HG03097 (cell line): Measurements from ENCODE around the gene ANXA7.
"Not testable (repeated sequence)": the region's sequence is repeated elsewhere in the genome, so short reads cannot be mapped to it uniquely, and the experiment has no call there.

Experiments used
- ATAC-seq: cut with Tn5 transposase; IDR thresholded peaks from one replicate; pipeline ENCODE4 v1.9.1; 2021; ENCODE audit not compliant: unreplicated experiment, low FRiP score

Gene ANXA7

DNA sequence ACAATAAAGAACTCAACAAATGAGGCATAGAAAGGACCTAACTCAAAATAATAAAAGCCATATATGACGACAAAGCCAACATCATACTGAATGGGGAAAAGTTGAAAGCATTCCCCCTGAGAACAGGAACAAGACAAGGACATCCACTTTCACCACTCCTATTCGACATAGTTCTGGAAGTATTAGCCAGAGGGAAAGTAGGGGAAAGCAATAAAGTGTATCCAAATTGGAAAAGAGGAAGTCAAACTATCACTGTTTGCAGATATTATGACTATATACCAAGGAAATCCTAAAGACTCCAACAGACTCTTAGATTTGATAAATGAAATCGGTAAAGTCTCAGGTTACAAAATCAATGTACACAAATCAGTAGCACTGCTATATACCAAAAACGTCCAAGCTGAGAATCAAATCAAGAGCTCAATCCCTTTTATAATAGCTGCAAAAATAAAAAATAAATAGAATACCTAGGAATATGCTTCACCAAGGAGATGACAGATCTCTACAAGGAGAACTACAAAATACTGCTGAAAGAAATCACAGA lies 4.8 kb downstream of the ANXA7 start:
- ATAC-seq: no peak

DNA sequence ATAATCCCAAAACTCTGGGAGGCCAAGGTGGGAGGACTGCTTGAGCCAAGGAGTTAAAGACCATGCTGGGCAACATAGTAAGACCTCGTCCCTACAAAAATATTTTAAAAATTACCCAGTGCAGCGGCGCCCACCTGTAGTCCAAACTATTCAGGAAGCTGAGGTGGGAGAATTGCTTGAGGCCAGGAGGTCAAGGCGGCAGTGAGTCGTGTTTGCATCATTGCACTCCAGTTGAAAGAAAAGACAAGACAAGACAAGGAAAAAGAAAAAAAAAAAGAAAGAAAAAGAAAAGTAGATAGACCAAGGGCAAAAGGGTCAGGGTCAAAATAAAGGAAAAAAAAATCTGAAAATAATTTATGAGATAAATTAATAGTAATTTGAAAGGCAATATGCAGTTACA lies 5.8 kb downstream of the ANXA7 start:
- no peak for ATAC-seq

DNA sequence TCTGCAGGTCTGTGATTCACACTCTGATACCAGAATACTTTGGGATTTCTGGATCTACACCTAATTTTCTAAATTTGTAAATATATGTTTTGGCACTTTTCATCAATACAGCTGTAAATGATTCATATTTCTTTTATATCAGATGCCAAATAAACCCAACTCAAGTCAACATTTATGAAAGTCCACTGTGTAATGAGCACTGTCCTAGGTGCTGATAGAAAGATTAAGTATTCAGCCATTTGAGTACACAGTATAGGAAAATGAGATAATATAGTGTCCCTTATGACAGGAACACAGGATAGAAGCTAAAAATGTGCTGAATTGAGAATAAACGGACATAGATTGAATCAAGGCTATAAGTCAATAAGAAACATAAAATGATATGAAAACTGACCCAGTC lies 6.4 kb downstream of the ANXA7 start:
- no peak for ATAC-seq

DNA sequence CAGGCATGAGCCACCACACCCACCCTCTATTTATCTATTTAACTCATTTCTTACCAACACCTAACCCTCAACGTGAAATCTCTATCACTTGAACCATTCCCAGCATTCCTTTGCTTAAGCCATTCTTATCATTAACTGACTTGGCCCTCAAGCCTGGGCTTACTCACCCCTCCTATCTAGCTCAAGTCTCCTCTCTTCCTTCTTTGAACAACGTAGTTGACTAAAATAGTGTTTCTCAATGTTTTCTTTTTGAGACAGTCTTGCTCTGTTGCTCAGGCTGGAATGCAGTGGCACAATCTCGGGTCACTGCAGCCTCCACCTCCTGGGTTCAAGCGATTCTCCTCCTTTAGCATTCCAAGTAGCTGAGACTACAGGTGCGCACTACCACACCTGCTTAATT lies 7.0 kb downstream of the ANXA7 start:
- no peak for ATAC-seq

DNA sequence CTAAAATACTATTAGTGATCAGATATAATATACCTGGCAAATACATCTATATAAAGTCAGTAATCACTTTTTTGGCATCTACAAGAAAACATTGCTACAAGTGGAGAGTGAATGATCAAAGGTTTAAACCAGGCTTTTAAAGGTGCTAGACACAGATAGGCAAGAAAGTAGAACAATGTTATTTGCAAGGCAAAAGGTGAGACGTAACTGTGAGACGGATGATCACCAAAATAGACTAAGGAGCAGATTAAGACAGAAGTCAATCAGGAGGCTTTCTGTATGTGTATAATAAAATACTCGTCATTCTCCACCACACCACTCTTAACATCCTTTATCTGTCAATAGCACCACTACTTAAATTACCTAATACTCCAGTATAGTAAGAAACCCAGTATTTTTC lies 8.3 kb downstream of the ANXA7 start:
- ATAC-seq: no peak

DNA sequence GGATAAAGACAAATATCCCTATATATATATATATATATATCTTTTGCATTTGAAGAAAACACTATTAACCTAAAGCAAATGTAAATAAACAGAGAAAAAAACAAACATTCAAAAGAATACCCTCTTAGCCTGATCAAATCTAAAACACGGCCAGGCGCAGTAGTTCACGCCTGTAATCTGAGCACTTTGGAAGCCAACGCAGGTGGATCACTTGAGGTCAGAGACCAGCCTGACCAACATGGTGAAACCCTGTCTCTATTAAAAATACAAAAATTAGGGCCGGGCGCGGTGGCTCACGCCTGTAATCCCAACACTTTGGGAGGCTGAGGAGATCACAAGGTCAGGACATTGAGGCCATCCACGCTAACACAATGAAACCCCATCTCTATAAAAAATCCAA lies 9.2 kb downstream of the ANXA7 start:
- no peak for ATAC-seq

DNA sequence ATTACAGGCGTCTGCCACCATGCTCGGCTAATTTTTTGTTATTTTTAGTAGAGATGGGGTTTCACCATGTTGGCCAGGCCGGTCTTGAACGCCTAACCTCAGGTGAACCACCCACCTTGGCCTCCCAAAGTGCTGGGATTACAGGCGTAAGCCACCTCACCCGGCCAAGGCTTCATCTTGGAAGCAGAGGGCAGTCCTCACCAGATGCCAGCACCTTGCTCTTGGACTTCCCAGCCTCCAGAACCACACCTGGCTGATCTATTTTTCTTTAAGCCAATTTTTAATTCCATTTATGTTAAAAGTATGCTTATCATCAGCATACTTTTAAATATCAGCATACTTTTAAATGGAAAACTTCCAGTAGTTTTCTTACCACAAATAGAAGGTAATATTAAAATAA lies 12.2 kb downstream of the ANXA7 start:
- ATAC-seq: no peak

DNA sequence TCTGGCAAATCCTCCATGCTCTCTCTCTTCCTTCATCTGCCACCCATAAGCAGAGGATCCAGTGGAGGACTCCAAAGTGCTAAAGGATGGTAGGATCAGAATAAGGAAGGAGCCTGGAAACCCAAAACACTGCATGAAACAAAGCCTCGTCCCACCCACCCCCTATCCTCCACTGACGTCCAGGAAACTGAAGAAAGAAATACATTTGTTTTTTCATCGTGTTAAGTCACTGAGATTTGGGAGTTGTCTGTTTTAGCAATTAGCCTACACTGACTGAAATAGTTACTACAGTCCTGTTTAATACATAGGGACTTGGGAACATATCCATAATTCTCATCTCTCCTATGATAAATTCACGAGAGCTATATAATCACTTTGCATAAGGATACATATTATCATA lies 14.8 kb downstream of the ANXA7 start:
- no peak for ATAC-seq

DNA sequence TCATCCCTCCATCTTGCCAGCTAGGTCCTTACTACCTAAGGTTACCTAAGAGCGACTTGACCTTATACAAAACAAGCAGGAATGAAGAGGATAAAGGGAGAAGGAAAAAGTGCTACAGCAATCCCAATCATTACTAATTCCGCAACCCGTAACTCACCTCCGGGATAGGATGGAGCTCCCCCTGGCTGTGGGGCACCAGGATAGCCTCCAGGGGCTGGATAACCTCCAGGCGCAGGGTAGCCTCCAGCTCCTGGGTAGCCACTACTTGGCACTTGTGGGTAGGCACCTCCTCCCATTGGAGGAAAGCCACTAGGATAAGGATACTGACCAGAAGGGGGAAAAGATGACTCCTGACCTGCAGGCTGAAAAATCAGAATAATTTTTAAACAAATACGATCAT lies 15.8 kb downstream of the ANXA7 start:
- ATAC-seq: no peak

DNA sequence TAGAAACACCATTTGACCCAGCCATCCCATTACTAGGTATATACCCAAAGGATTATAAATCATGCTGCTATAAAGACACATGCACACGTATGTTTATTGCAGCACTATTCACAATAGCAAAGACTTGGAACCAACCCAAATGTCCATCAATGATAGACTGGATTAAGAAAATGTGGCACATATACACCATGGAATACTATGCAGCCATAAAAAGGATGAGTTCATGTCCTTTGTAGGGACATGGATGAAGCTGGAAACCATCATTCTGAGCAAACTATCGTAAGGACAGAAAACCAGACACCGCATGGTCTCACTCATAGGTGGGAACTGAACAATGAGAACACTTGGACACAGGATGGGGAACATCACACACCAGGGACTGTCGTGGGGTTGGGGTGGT lies 19.5 kb downstream of the ANXA7 start:
- not testable (repeated sequence) for ATAC-seq

DNA sequence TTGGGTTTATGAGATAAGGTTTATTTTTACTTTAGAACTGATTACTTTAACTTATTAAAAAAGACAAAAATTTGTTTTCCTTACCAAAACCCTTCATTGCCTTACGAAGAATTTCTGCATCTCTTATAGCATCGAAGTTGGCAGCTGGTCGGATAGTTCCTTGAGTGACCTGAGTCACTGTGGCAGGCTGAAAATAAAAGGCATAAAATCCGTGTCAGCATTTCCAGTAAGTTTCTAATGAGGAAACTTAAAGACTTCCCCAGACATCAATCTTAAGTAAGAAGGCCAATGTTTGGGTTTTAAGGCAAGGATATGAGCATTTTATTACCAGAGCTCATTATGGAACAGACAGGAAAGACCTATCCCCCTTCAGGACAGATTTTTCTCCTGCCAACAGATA lies 25.6 kb downstream of the ANXA7 start:
- ATAC-seq: no peak

DNA sequence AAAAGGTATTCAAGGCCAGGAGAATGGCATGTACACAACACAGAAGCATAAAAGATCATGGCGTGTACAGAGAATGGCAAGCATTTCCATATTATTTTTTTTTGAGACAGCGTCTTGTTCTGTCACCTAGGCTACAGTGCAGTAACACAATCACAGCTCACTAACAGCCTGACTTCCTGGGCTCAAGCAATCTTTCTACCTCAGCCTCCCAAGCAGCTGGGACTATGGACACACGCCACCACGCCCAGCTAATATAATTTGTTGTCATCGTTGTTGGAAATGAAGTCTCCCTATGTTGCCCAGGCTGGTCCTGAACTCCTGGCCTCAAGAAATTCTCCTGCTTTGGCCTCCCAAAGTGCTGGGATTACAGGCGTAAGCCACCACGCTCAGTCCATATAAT lies 27.3 kb downstream of the ANXA7 start:
- no peak for ATAC-seq

DNA sequence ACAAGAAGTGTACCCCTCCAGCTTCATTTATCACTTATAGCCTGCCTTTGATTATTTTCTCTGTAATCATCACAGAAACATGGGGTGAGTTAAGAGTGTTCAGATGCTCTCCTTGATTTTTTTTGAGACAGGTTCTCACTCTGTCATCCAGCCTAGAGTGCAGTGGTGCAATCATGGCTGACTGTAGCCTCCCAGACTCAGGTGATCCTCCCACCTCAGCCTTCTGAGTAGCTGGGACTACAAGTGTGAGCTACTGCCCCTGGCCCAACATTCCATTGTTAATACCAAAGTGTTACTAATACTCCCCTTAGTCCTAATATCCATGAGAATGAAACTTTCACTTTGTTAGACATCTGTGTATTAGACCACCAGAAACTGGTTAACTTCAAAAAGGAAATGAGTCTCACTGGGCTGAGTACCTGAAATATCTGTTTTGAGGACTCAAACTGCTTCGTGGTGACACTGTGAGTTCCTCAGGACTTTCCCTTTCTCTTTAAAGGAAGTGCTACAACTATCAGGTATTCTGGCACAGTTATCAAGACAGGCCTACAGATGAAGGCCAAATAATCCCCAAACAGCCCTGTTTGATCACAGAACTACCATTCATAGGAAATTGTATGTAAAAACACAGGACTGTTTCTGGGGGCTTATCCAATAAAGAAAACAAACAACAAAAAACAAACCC lies 34.7 kb downstream of the ANXA7 start:
- ATAC-seq: no peak

DNA sequence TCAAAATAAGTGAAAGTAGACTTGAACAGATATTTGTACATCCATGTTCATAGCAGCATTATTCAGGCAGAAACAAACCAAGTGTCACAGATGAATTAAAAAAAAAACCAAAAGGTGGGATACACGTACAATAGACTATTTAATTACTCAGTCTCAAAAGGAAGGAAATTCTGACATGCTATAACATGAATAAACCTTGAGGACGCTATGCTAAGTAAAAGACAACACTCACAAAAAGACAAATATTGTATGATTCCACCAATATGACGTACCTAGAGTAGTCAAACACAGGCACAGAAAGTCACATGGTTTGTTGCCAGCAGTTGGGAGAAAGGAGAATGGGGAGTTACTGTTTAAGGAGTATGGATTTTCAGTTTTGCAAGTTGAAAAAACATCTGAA lies 37.2 kb downstream of the ANXA7 start:
- ATAC-seq: no peak

DNA sequence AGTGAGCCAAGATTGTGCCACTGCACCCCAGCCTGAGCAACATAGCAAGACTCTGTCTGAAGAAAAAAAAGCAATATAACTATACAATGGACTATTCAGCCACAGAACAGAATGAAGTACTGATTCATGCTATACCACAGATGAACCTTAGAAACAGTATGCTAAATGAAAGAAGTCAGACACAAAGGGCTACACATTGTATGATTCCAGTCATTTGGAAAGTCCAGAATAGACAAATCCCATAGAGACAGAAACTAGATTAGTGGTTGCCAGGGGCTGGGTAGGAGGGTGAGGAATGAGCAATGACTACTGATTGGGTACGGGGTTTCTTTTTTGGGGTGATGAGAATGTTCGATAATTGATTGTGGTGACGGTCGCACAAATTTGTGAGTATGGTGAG lies 45.6 kb downstream of the ANXA7 start:
- no peak for ATAC-seq

DNA sequence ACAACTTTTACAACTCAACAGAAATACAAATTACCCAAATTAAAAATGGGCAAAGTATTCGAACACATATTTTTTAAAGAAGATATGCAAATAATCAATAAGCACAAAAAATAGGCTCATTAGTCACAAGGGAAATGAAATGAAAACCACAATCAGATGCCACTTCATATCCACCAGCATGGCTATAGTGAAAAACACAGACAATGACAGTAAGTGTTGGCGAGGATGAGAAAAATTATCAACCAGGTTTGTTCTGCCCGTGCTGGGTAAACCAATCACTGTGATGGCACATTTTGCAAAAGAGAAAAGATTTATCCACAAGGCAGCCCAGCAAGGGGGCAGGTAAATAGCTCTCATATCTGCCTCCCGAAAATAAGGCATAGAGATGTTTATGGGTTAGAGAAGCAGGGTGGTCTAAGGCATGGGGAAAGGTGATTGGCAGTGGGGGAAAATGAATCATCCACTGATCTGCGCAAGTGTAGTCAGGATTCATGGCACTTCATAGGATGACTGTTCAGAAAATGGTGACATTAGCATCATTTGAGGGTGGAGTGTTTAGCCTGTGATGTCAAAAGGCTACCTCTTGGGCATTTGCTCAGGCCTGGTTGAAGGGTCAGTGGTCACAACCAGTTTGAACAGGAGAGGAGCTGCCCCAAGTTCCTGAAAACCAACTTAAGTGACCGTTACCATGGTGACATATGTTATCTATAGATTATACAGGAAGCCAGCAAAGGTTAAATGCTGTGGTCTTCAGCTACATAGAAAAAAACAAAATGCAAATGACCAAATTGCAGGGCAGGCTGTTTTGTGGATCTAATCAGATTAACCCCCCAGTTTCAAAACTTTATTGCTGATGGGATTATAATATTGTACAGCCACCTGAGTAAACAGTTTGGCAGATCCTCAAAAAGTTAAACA lies 47.2 kb downstream of the ANXA7 start:
- ATAC-seq: no peak

DNA sequence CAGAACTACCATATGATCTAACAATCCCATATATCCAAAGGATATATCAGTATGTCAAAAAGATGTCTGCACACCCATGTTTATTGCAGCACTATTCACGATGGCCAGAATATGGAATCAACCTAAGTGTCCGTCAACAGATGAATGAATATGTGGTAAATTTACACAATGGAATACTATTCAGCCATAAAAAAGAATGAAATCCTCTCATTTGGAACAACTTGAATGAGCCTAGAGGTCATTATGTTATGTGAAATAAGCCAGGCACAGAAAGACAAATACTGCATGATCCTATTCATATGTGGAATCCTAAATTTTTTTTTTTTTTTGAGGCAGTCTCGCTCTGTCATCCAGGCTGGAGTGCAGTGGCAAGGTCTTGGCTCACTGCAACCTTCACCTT lies 48.9 kb downstream of the ANXA7 start:
- no peak for ATAC-seq

DNA sequence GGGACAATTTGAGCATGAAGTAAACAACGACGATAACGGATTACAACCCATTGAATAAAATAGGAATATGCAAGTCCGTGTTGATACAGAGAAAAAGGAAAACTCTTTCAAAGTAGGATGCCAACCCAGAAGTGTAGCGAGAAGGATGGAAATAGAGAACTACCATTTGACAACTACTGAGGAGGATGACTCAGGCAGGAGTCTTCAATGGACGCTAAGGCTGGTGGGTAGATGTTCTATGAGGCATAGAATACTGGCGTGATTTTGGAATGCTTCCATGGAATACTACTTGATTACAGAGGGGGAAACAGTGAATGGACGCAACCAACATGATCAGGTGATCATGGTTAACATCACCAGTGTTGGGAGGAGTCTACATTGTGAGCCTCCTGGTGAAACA lies 54.4 kb downstream of the ANXA7 start:
- ATAC-seq: no peak

DNA sequence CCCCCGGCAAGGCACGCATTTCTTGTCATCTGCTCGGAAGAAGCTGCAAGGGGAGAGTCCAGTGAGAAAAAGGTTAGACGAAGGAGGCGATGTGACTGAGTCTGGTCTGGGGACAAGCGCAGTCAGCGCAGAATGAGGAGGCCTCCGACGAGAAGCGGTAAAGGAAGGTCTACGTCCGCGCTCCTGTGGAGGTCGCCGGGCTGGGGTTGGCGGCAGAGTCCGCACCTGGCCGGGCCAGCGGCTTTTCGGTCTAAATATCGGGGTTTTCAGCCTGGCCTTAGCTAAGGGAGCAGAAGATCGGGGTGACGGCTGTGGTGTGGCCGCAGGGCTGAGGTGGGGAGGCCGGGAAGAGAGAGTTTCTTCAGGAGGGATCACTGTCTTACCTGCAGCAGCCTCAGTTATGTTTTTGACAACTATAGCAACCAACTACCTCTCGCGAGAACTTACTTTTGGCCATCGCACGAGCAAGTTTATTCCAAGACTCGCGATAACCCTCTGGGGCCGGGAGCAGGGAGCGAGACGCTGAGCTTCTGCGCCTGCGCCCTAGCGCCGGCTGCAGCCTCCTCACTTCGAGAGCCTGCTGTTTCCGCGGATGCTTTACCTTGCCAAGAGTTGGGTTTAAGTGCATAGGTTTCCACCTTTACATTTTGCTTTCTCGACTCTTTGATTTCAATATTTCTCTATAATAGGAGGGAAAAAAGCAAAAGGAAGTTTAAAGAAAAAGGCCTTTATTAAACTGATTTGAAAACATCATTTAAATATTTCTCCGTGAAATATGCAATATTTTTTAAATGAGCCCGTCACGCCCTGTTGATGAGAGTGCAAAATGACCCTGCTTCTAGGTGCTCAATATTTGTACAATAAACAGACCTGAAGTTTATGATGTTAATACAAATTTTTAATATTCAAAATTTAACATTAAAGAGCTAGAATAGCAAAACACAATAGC lies 55.3 kb downstream of the ANXA7 start, which contains the start of gene CFAP70:
Gene CFAP70, minus strand, starts transcription at position 534 of the 949 bp plus-strand sequence. CDS start 4,068 bp downstream, outside the sequence.
- peak; percentile 92 for ATAC-seq

DNA sequence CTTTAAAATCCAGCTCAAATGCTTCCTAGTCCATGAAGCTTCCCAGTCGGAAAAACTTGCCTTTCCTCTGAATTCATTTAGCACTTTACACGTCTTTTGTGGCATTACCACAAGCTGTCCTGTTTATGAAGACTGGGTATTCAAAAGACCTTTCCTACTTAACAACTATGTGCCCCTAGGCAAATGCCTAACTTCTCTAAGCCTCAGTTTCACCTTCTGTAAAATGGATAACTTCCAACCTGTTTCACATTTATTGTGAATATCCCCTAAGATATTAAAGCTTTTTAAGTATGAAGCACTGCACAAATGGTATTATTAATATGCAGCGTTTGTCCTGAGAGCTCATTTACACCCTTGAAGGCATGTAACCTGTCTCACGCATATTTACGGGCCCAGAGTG lies 56.0 kb downstream of the ANXA7 start:
- no peak for ATAC-seq

DNA sequence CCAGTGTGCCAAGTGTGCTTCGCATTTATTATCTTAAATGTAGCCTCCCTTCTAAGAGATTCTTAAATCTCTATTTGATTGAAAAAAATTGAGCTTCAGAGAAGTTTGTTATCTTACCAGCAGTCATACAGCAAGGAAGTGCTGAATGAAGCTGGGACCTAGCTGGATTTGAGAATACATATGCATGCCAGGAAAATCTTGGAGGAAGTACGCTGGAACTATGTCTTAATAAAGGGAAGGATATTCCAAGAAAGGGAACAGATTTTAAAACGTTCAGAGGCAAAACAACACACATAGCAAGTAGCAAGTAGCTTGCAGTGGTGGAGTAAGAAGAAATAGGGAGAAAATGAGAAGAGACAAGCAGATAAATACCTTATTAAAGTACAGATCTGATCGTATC lies 56.7 kb downstream of the ANXA7 start:
- no peak for ATAC-seq
